Measurements from ENCODE around the gene NEXMIF.
"Not testable (repeated sequence)": the region's sequence is repeated elsewhere in the genome, so short reads cannot be mapped to it uniquely, and the experiment has no call there.

NEXMIF gene

DNA sequence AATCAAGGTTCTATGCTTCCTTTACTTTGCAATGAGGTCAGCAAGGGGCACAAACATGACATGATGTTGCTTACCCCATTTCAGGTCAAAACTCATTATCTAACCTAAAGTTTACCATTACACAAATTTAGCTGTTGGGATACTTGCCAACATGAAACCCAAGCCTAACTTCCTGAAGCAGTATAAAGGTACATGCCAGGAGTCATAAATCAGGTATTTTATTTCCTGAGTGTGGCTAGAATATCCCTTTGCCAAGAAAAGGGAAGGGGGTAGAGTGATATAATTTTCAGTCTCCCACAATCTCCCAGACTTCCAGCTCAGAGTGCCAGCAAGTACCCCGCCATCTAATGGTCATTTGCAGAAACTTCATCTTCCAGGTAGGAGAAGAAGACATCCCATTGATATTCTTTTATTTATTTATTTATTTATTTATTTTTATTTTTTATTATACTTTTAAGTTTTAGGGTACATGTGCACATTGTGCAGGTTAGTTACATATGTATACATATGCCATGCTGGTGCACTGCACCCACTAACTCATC is 136.6 kb downstream of the NEXMIF start:
- DNase-seq = no peak

DNA sequence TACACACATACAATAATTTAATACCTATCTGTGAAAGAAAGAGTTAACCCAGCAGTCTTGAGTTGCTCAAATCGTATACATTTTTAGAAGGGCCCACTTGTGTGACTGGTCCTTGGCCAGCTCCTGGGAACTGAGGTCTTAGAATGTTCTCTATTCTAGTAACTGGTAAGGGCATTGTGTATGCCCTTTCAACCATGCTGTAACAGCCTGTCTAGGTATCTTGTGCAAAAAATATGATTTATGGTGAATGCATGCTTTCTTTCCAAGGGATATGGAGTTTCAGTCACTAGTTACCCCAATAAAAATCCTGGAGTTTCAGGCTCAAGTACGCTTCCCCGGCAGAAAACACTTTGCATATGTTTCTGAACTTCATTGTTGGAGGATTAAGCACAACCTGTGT is 140.6 kb downstream of the NEXMIF start:
- no peak for DNase-seq

DNA sequence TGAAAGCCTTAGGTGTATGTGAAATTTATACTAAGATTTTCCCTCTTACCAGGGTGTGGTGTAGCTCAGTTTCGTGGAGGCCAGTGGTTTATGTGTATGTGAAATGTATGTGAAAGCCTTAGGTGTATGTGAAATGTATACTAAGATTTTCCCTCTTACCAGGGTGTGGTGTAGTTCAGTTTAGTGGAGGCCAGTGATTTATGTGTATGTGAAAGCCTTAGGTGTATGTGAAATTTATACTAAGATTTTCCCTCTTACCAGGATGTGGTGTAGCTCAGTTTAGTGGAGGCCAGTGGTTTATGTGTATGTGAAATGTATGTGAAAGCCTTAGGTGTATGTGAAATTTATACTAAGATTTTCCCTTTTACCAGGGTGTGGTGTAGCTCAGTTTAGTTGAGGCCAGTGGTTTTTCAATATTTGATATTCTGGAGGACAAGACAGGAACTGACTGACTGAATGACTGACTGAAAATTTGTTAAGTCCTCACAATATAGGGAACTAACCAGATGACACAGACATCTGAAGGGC is 143.7 kb downstream of the NEXMIF start:
- no peak for DNase-seq

DNA sequence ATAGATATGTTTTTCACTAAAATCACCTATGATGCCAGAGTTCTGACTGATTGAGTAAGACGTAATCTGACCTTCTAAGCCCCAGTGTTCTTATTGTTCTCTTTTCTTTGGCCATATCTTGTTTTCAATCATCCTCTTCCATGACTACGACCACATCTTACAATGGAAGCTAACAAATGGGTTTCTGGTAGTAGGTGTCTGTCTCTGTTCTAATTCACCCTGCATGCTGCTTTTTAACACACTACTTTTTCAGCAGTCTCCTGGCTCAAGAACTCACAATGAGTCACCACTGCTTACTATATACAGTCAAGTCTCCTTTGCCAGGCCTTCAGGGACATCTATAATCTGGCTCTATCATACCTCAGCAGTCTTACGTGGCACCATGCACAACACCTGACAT is 146.1 kb downstream of the NEXMIF start:
- no peak for DNase-seq

DNA sequence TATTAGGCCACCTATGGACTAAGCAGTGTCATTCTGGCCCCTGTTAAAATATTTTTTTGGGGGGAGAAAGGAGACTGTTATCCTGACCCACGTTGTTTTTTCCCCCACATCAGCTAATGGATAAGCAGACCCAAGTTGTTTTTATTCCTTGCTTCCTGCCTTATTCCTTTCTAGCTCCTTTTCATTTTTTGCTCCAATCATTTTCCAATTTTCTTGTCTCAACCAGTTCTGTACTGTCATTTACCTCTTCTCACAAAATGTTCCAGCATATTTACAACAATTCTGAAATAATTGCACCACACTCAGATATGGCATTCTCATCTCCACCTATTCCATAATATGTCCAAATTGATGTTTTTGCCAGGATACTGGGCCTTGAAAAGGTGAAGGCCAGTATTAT is 150.3 kb downstream of the NEXMIF start:
- no peak for DNase-seq

DNA sequence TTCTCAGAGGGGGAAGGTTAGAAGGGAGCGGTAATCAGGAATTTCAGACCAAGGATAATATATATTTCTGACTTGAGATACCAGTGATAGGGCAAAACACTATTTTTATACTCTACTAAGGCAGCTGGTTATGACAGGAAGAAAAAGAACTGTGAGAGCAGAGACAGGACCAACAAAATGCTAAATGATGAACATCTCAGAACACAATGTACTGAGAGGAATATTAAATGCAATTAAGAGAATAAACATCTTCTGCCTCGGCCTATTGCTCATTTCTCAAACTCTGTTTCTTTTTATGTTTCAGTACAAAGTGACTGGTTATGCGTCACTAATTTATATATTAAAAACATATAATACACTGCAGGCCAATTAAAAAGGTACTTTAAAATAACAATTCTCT is 188.8 kb downstream of the NEXMIF start:
- DNase-seq = no peak

DNA sequence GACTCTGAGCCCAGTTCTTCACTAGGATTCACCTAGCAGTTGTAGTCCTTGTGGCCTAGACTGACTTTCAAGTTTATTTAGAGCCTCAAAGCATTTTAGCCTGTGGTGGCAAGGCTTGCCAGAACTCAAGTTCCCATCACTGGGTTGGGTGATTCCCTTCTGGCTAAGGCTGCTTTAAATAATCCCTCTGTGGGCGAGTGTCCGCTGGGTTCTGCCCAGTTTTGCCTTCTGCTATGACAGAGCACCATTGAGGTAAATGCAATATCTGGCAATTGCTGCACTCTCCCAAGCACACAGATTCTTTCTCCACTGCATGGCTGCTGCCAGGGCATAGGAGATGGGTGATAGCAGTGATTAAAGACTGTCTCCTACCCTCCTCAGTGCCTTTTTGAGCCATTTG is 220.0 kb downstream of the NEXMIF start:
- no peak for DNase-seq

DNA sequence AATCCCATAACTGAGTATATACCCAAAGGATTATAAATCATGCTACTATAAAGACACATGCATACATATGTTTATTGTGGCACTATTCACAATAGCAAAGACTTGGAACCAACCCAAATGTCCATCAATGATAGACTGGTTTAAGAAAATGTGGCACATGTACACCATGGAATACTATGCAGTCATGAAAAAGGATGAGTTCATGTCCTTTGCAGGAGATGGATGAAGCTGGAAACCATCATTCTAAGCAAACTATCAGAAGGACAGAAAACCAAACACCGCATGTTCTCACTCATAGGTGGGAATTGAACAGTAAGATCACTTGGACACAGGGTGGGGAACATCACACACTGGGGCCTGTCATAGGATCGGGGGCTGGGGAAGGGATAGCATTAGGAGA is 223.9 kb downstream of the NEXMIF start:
- not testable (repeated sequence) for DNase-seq

DNA sequence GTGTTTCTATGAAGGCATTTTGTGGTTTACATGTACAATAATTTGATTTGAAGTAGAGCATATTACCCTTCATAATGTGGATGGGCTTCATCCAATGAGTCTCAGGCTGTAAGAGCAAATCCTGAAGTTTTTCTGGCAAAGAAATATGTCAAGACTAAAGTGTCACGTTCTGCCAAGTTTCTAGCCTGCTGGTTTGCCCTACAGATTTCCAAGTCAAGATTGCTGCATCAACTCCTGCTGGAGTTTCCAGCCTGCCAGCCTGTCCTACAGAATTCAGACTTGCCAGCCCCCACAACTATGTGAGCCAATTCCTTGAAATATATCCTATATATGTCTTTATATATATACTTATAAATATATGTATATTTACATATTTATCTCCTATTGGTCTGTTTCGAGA is 240.8 kb downstream of the NEXMIF start:
- no peak for DNase-seq

Measured in amniotic stem cell (primary cell).